Aortic smooth muscle cell (primary cell): Measurements from ENCODE around the gene CHCHD5. TPM values are rescaled to one million over a fixed set of nuclear protein-coding genes. Genes with fewer than 3 reads are reported as not detected.

Source experiments
- total RNA-seq: library from RNA; depleted of rRNA; stranded (reverse); fragments of >200 nt; gene quantifications from 2 replicates; pipeline ENCODE4 v1.2.3, GENCODE V29; 2014

Gene CHCHD5
- total RNA-seq = 6.7 and 11.4 TPM in 2 replicates

GRCh38 chr2:112584134-112584890 is at the start of gene CHCHD5:
Gene CHCHD5 (plus strand): TSS chr2:112584609. CDS start chr2:112584648, 39 bp downstream.

GRCh38 chr2:112542123-112542983 is 42.1 kb upstream of the CHCHD5 start, which contains the start of gene POLR1B:
Gene POLR1B (plus strand): TSS chr2:112542465. CDS start chr2:112542495, 30 bp downstream.

Other genes with a start within 250 kb of the CHCHD5 start
- gene RGPD8, start 151.0 kb upstream of the CHCHD5 start, total RNA-seq = 12.9 and 23.5 TPM in 2 replicates
- 36.2 and 39.2 TPM in 2 replicates for gene TTL, start 102.5 kb upstream of the CHCHD5 start, total RNA-seq
- gene POLR1B, start 42.1 kb upstream of the CHCHD5 start, total RNA-seq = 10.4 and 13.5 TPM in 2 replicates
- gene SLC20A1, start 61.3 kb downstream of the CHCHD5 start, total RNA-seq = 94.6 and 144 TPM in 2 replicates
- gene NT5DC4, start 136.4 kb downstream of the CHCHD5 start, total RNA-seq = not detected in 2 replicates
- gene CKAP2L, start 180.0 kb downstream of the CHCHD5 start, total RNA-seq = 5.4 and 9.1 TPM in 2 replicates
- 0.13 and 0.19 TPM in 2 replicates for gene IL1A, start 199.9 kb downstream of the CHCHD5 start, total RNA-seq